B cell (primary cell): ENCODE measurements around the gene CNR1.

Source experiments
- EZH2 ChIP-seq: IDR thresholded peaks from 2 replicates; pipeline ENCODE4 v1.6.1; 2012; ENCODE audit warnings: borderline replicate concordance, low read depth, mild to moderate bottlenecking, moderate library complexity, low read length; ENCODE audit not compliant: insufficient read depth, poor library complexity, severe bottlenecking
- TF ChIP-seq, protein P1 (sequence below): fragments of 200-600 bp; IDR thresholded peaks from one replicate; pipeline ENCODE4 v1.8.0; 2022; ENCODE audit warnings: antibody characterized with exemption, mild to moderate bottlenecking

DNA sequence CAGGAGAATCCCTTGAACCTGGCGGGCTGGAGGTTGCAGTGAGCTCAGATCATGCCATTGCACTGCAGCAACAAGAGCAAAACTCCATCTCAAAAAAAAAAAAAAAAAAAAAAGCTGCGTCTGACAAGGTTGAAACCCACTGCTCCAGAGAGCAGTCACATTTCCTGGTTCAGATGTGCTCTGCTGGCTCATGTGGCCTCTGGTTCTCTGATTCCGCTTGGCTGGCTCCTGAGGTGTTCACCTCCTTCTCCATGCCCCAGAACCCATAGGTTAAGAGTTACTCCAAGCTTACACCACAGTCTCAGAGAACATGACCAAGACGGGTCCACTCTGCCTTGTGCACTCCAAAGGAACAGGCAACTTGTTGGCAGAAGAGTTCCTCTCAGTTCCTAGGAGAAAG, 8.8 kb upstream of the CNR1 start:
- TF ChIP-seq, protein P1, sequence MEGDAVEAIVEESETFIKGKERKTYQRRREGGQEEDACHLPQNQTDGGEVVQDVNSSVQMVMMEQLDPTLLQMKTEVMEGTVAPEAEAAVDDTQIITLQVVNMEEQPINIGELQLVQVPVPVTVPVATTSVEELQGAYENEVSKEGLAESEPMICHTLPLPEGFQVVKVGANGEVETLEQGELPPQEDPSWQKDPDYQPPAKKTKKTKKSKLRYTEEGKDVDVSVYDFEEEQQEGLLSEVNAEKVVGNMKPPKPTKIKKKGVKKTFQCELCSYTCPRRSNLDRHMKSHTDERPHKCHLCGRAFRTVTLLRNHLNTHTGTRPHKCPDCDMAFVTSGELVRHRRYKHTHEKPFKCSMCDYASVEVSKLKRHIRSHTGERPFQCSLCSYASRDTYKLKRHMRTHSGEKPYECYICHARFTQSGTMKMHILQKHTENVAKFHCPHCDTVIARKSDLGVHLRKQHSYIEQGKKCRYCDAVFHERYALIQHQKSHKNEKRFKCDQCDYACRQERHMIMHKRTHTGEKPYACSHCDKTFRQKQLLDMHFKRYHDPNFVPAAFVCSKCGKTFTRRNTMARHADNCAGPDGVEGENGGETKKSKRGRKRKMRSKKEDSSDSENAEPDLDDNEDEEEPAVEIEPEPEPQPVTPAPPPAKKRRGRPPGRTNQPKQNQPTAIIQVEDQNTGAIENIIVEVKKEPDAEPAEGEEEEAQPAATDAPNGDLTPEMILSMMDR = no peak
- TF ChIP-seq EZH2 = no peak
